ENCODE results near the gene TENM4.

GRCh38 chr11:78821371-78822306, 619.2 kb downstream of the TENM4 start:
- TF ChIP-seq CTCF (IDR thresholded peaks at IDR 0.05) (no peak), POLR2A (IDR thresholded peaks at IDR 0.05) (no peak), POLR2AphosphoS5 (IDR thresholded peaks at IDR 0.05) (no peak)
